ENCODE results near the gene IRF6. TPM values are rescaled to one million over a fixed set of nuclear protein-coding genes. Genes with fewer than 3 reads are reported as not detected.

The IRF6 gene
- total and polyA plus RNA-seq, 8 donors: 7.7 to 36.8 (median 19.7) TPM

DNA sequence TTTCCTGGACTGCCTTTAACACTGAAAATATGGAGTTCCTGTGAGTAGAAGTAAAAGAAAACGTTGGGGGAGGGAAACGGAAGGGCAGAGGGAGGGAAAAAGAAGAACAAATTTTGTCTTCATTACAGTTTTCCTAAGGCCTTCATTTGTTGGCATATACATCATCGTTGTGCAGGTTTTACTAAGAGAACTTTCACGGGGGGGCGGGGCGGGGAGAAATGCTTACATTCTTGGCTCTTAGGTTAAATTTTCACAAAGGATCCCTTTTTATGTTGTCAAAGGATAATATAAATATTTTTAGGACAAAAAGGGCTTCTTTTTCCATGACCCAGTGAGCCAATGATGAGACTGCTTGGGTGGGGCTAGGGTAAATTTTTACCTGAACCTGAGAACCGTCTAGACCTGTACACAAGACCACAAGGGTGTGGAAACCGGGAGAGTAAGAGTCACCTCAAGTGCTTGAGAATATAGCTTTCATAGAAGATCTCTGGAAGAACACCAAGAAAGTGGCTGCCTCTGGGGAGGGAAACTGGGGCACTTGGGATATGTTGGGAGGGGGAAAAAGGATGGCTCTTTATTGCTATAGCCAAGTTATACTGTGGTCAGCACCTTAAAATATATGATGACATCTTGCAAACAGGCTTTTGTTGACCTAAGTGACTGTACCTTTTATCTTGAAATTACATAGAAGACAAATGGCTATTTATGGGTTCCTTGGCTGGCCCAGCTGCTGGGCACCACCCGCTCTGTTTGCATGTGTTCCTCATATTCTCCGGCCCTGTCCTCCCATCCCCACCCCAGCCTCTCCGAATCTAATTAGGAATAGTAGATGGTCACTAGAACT, 19.9 kb upstream of the IRF6 start:
- FAIRE-seq: no peak
- TF ChIP-seq, protein P1, sequence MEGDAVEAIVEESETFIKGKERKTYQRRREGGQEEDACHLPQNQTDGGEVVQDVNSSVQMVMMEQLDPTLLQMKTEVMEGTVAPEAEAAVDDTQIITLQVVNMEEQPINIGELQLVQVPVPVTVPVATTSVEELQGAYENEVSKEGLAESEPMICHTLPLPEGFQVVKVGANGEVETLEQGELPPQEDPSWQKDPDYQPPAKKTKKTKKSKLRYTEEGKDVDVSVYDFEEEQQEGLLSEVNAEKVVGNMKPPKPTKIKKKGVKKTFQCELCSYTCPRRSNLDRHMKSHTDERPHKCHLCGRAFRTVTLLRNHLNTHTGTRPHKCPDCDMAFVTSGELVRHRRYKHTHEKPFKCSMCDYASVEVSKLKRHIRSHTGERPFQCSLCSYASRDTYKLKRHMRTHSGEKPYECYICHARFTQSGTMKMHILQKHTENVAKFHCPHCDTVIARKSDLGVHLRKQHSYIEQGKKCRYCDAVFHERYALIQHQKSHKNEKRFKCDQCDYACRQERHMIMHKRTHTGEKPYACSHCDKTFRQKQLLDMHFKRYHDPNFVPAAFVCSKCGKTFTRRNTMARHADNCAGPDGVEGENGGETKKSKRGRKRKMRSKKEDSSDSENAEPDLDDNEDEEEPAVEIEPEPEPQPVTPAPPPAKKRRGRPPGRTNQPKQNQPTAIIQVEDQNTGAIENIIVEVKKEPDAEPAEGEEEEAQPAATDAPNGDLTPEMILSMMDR (IDR thresholded peaks at IDR 0.05): no peak
- H3K4me1 ChIP-seq: peaks cover 0 to 10% (median 8%) of the 10 kb centered on the region in 3 donors
- H3K9me3 ChIP-seq: no peaks in the 10 kb centered on the region
- no peaks in the 10 kb centered on the region for H3K27me3 ChIP-seq
- DNase-seq: no peak
- 56 to 67% methylated on average over 11 of the region's 11 CpGs for WGBS, 2 donors
- H3K36me3 ChIP-seq: peaks cover 0 to 2% (median 0%) of the 10 kb centered on the region in 3 donors
- no peak overlapping the region for H3K27ac ChIP-seq
- intact Hi-C loops (cut with DNase I): no loop called here
- ATAC-seq: no peak
- H3K4me3 ChIP-seq: no peak overlapping the region

DNA sequence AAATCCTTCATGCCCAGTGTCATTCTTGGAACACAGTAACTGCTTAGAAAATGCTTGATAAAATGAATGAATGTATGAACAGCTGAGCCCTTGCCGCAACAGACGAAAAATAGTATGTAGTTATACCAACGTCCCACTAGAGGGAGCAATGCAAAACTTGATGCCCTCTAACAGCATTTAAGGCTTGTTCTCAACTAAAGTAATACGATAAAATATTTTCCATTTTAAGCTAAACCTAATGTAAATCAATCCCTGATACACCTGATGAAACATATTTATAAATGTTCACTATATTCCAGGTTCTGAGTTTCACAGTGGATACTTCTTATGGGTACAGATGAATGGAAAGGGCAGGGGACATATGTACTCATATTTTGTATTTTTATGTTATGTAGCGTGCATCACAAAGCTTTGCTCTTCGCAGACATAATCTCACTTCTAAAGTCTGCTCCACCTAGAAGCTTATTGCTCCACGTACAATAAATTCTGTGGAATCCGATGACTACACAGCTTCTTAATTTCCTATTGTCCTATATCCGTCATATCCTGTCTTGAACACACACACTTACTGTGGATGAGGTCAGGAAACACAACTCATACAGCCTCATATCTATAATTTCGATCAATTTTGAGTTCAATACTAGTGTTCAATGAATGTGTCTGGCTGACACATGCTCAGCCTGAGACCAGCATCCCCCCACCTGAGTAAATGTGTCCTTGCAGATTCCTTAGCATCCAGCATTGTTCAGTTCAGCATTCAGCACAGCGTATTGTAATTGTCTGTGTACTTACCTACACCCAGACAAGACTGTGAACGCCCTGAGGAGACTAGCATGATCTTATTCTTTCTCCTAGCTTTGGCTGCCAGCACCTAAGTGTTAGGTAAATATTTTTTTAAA, 17.4 kb upstream of the IRF6 start:
- Histone ChIP-seq H3K4me3 (no peak overlapping the region), H3K4me1 (peaks cover 0 to 4% (median 0%) of the 10 kb centered on the region in 3 donors), H3K27me3 (no peaks in the 10 kb centered on the region), H3K27ac (no peak overlapping the region), H3K9me3 (no peaks in the 10 kb centered on the region), H3K36me3 (no peaks in the 10 kb centered on the region)
- DNase-seq (no peak), ATAC-seq (peak; percentile 29 to 64 (median 56)), FAIRE-seq (peak; percentile 45)
- WGBS, 2 donors: 29 to 35% methylated on average over 12 of the region's 12 CpGs
- intact Hi-C loops (cut with DNase I): no loop called here
- TF ChIP-seq, protein P1 (IDR thresholded peaks at IDR 0.05): peak; percentile 30 to 77 (median 49)

DNA sequence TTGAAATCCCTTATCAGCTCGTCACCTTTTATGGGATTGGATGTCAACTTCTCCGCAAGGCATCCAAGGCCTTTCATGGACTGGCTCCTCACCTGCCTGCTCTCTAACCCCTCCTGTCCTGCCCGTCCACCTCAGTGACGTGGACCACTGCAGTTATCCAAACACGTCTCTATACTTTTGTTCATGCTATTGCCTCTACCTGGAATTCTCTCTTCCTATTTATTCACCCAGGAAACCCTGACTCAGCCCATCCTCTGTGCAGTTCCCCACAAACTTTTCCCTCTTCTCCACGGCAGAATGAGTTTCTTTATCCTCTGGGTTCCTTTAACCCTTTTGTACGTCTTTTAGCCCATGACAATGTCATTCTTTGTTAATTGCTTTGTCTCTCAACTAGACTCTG, 16.8 kb upstream of the IRF6 start:
- Histone ChIP-seq H3K4me3 (no peak overlapping the region), H3K9me3 (no peaks in the 10 kb centered on the region), H3K27me3 (no peaks in the 10 kb centered on the region), H3K27ac (no peak overlapping the region), H3K36me3 (no peaks in the 10 kb centered on the region), H3K4me1 (peaks cover 0 to 4% (median 0%) of the 10 kb centered on the region in 3 donors)
- TF ChIP-seq, protein P1 (IDR thresholded peaks at IDR 0.05): no peak
- intact Hi-C loops (cut with DNase I): no loop called here
- FAIRE-seq: no peak
- no peak for ATAC-seq
- no peak for DNase-seq
- 31 to 34% methylated on average over 7 of the region's 7 CpGs for WGBS, 2 donors

DNA sequence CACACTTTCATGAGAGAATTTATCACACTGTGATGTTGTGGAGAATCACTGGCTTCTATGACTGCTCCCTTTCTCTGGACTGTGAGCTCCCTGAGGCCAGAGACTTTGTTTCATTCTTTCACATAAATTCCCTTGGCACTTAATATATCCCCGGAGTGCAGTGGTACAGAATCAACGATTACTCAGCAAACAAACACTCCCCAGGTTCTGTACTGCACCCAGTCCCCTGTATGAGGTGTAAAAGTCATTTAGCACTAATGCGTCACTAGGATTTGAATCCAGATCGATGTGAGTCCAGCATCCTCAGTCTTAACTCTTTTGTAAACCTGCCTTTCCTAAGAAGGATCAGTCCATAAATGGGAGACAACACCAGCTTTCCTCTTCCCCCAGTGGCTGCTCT, 15.0 kb upstream of the IRF6 start:
- H3K4me1 ChIP-seq: no peaks in the 10 kb centered on the region
- TF ChIP-seq, protein P1 (IDR thresholded peaks at IDR 0.05): no peak
- H3K9me3 ChIP-seq: no peaks in the 10 kb centered on the region
- no peaks in the 10 kb centered on the region for H3K27me3 ChIP-seq
- intact Hi-C loops (cut with DNase I): no loop called here
- no peak overlapping the region for H3K27ac ChIP-seq
- no peak for FAIRE-seq
- H3K36me3 ChIP-seq: no peaks in the 10 kb centered on the region
- ATAC-seq: no peak
- 32 to 41% methylated on average over 4 of the region's 4 CpGs for WGBS, 2 donors
- no peak overlapping the region for H3K4me3 ChIP-seq
- DNase-seq: no peak
